ENCODE results near the gene SLC7A6. TPM values are rescaled to one million over a fixed set of nuclear protein-coding genes. Genes with fewer than 3 reads are reported as not detected.

The SLC7A6 gene
- total RNA-seq, 4 donors from 2014 or later, result 20.6 to 145 (median 31.4) TPM

DNA sequence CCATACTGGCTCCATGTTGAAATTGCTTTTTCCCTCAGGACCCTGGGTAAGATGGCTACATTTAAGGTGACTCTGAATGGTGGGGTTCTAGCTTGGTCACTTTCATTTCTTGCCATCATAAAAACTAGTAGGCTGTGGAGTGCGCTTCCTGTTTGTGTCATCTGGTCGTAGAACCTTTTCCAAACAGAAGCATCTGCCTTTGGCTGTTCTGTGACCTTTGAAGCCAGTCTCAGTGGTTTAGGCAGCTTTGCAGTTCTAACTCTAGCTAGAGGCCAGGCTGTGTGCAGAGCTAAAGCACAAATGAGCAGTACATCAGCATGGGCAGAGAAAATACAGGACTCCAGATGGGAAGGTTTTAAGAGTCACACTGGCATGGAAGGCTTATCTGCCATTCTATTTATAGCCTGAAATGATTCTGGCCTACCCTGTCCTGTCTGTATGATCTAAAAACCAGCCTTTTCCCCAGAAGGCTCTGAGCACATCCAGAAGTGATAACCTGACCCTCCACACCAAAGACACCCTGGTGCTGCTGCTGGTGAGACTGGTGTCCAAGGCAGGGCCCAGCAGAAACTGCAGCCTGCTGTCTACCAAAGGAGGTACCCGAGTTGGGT, 37.0 kb upstream of the SLC7A6 start:
- TF ChIP-seq EP300 (IDR thresholded peaks at IDR 0.05; ENCODE audit: low read depth), result no peak
- TF ChIP-seq POLR2AphosphoS5 (IDR thresholded peaks at IDR 0.05), result peak in 1 of 3 donors; percentile 16
- peak overlapping the region; percentile 55 to 62 (median 59) for H3K27ac ChIP-seq
- peaks cover 10 to 31% (median 25%) of the 10 kb centered on the region in 4 donors for H3K4me1 ChIP-seq
- intact Hi-C loops (cut with DNase I; ENCODE audit: low total_unique reads), result loop anchor here (5.0 kb wide), 2 partner anchors 240 to 1285 kb away; no protein-coding TSS in a partner anchor
- in situ Hi-C loops (cut with MboI; ENCODE audit: low pct_ligation_motif_present in 1 of 4, low pct_unique_long_range_greater_than_20kb in 1 of 4, low sequenced_read_pairs in 3 of 4), result loop anchor here in 2 of 4 donors (10.0 to 25.0 kb wide), 2 partner anchors 140 to 152 kb away; partner anchors contain the start of gene NFATC3 (in 1 of the 2)
- H3K36me3 ChIP-seq, result no peaks in the 10 kb centered on the region
- DNase-seq, result no peak
- 25 to 26% methylated on average over 1 to 3 of the region's 3 CpGs for WGBS, 2 donors (ENCODE audit: low coverage in 1 of 2)
- no peaks in the 10 kb centered on the region for H3K27me3 ChIP-seq
- H3K9me3 ChIP-seq, result no peaks in the 10 kb centered on the region
- H3K4me3 ChIP-seq, result no peak overlapping the region

- no peaks in the 10 kb centered on the region for H3K36me3 ChIP-seq
- H3K4me1 ChIP-seq, result peaks cover 10 to 37% (median 25%) of the 10 kb centered on the region in 4 donors
- TF ChIP-seq CTCF (IDR thresholded peaks at IDR 0.05) (peak in 1 of 5 experiments; percentile 2), EP300 (IDR thresholded peaks at IDR 0.05; ENCODE audit: low read depth) (no peak), POLR2AphosphoS5 (IDR thresholded peaks at IDR 0.05) (no peak)
- no peaks in the 10 kb centered on the region for H3K9me3 ChIP-seq
- 14 to 57% methylated on average over 1 to 2 of the region's 2 CpGs for WGBS, 2 donors (ENCODE audit: low coverage in 1 of 2)
- H3K27me3 ChIP-seq, result no peaks in the 10 kb centered on the region
- H3K4me3 ChIP-seq, result no peak overlapping the region
- in situ Hi-C loops (cut with MboI; ENCODE audit: low pct_ligation_motif_present in 1 of 4, low pct_unique_long_range_greater_than_20kb in 1 of 4, low sequenced_read_pairs in 3 of 4), result loop anchor here in 2 of 4 donors (10.0 to 25.0 kb wide), 2 partner anchors 141 to 153 kb away; partner anchors contain the start of gene NFATC3 (in 1 of the 2)
- no peak for DNase-seq
- peak overlapping the region; percentile 55 to 62 (median 59) for H3K27ac ChIP-seq
- intact Hi-C loops (cut with DNase I; ENCODE audit: low total_unique reads), result loop anchor here (5.0 kb wide), 2 partner anchors 241 to 1286 kb away; no protein-coding TSS in a partner anchor
Measured at GRCh38 chr16:68227850-68228553, 36.3 kb upstream of the SLC7A6 start.

GRCh38 chr16:68228652-68229051, 35.7 kb upstream of the SLC7A6 start:
- TF ChIP-seq POLR2AphosphoS5 (IDR thresholded peaks at IDR 0.05) (no peak), POLR2A (IDR thresholded peaks at IDR 0.05) (no peak), CTCF (IDR thresholded peaks at IDR 0.05) (no peak), EP300 (IDR thresholded peaks at IDR 0.05; ENCODE audit: low read depth) (no peak)
- in situ Hi-C loops (cut with MboI; ENCODE audit: low pct_ligation_motif_present in 1 of 4, low pct_unique_long_range_greater_than_20kb in 1 of 4, low sequenced_read_pairs in 3 of 4), result loop anchor here in 2 of 4 donors (10.0 to 25.0 kb wide), 2 partner anchors 141 to 154 kb away; partner anchors contain the start of gene NFATC3 (in 1 of the 2)
- no peak for DNase-seq

DNA sequence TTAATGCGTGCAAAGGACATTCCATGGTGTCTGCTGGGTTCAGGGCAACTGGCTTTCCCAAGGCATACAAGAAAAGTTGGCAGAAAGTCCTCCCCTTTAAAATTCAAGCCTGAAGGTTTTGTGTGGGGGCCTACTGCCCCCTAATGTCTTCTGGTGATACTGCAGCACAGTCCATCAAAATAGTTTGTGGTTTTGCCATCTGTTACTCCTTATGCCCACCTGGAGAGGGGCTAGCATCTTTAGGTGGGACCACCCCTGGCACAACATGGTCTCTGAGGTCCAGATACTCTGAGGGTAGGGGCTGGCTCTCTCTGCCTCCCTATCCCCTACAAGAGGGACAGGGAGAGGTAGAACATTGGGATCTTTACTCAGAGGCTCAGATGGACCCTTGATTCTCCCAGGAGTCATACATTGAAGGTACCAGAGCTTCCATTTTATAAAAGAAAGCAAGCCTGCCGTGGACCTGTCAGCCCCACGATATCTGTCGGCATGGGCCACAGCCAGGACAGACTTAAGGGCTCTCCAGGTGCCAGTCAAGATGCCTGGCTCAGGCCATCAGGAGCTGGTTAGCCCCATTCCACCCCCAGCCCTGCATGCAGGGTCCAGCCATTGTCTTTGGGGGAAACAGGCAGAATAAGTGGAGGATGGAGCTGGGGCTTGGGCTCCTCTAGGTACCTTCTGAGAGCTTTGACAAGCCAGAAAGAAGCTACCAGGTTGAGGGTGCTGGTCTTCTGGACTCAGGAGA, 34.7 kb upstream of the SLC7A6 start:
- in situ Hi-C loops (cut with MboI; ENCODE audit: low pct_ligation_motif_present in 1 of 4, low pct_unique_long_range_greater_than_20kb in 1 of 4, low sequenced_read_pairs in 3 of 4), result loop anchor here in 2 of 4 donors (10.0 to 25.0 kb wide), 2 partner anchors 142 to 155 kb away; partner anchors contain the start of gene NFATC3 (in 1 of the 2)
- H3K27me3 ChIP-seq, result no peaks in the 10 kb centered on the region
- no peaks in the 10 kb centered on the region for H3K36me3 ChIP-seq
- intact Hi-C loops (cut with DNase I; ENCODE audit: low total_unique reads), result loop anchor here (5.0 to 10.0 kb wide), 3 partner anchors 145 to 1287 kb away; partner anchors contain the start of gene NFATC3
- H3K4me3 ChIP-seq, result no peak overlapping the region
- WGBS, 2 donors (ENCODE audit: low coverage in 1 of 2), result 70% methylated on average over 4 of the region's 4 CpGs; no CpG with 5 or more reads in 1 of the 2 donors
- no peak for TF ChIP-seq POLR2A (IDR thresholded peaks at IDR 0.05)
- peak in 1 of 3 donors; percentile 19 for TF ChIP-seq POLR2AphosphoS5 (IDR thresholded peaks at IDR 0.05)
- peak; percentile 85 to 89 (median 87) for TF ChIP-seq CTCF (IDR thresholded peaks at IDR 0.05)
- no peak for TF ChIP-seq EP300 (IDR thresholded peaks at IDR 0.05; ENCODE audit: low read depth)
- peaks cover 10 to 52% (median 35%) of the 10 kb centered on the region in 4 donors for H3K4me1 ChIP-seq
- no peak for DNase-seq
- peak overlapping the region; percentile 16 to 62 (median 48) for H3K27ac ChIP-seq
- H3K9me3 ChIP-seq, result no peaks in the 10 kb centered on the region

More at GRCh38 chr16:68228652-68229051, 35.7 kb upstream of the SLC7A6 start:
- Histone ChIP-seq H3K9me3 (no peaks in the 10 kb centered on the region), H3K27ac (peak overlapping the region; percentile 16 to 62 (median 48)), H3K27me3 (no peaks in the 10 kb centered on the region), H3K36me3 (no peaks in the 10 kb centered on the region), H3K4me3 (no peak overlapping the region), H3K4me1 (peaks cover 10 to 44% (median 31%) of the 10 kb centered on the region in 4 donors)
- 74 to 77% methylated on average over 2 to 3 of the region's 3 CpGs for WGBS, 2 donors (ENCODE audit: low coverage in 1 of 2)
- intact Hi-C loops (cut with DNase I; ENCODE audit: low total_unique reads), result loop anchor here (5.0 kb wide), 2 partner anchors 241 to 1286 kb away; no protein-coding TSS in a partner anchor

All from transverse colon (tissue), 4 donors.